GM12873 (cell line): ENCODE results near the gene NHS.

ENCODE experiments used
- TF ChIP-seq, protein P1 (sequence below): IDR thresholded peaks from 2 replicates; pipeline ENCODE4 v1.5.1; 2012; ENCODE audit warnings: low read depth, mild to moderate bottlenecking, moderate library complexity, low read length, control low read depth; ENCODE audit not compliant: insufficient read depth; ENCODE audit errors: missing control alignments

NHS gene

GRCh38 chrX:17737710-17737985, 362.6 kb downstream of the NHS start:
- TF ChIP-seq, protein P1, sequence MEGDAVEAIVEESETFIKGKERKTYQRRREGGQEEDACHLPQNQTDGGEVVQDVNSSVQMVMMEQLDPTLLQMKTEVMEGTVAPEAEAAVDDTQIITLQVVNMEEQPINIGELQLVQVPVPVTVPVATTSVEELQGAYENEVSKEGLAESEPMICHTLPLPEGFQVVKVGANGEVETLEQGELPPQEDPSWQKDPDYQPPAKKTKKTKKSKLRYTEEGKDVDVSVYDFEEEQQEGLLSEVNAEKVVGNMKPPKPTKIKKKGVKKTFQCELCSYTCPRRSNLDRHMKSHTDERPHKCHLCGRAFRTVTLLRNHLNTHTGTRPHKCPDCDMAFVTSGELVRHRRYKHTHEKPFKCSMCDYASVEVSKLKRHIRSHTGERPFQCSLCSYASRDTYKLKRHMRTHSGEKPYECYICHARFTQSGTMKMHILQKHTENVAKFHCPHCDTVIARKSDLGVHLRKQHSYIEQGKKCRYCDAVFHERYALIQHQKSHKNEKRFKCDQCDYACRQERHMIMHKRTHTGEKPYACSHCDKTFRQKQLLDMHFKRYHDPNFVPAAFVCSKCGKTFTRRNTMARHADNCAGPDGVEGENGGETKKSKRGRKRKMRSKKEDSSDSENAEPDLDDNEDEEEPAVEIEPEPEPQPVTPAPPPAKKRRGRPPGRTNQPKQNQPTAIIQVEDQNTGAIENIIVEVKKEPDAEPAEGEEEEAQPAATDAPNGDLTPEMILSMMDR, result no peak

DNA sequence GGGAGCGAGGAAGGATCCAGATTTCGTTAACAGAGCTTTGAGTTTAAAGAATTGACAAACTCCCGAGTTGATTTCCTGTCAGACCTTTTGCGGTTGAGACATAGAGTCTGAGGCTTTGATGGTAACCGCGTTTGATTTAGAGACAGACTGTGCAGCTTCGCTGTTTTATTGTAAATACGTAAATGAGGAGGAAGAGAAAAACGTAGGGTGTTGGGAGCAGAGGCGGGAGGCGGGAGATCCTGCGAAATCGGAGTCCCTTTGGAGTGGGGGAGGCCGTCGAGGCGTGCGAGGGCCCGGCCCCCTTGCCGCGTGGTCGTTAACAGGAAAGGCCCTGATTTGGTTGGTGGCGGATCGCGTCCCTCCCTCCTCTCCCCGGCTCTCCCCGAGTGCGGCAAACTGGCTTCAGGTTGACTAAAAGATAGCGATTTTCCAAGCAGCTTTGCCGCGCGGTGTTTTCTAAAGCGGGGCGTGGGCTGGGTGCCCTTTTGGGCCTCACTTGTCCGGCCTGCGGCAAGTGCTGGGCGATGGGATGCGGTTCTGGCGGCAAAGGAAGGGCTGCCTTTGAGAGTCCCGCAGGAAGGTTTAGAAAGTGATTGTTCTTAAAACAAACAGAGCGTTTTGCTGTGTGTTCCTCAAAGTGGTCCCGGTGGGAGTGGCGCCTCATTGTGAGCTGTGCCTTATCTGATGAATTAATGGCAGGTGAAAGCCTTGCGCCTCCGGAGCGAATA, 363.1 kb downstream of the NHS start:
- TF ChIP-seq, protein P1, result no peak

DNA sequence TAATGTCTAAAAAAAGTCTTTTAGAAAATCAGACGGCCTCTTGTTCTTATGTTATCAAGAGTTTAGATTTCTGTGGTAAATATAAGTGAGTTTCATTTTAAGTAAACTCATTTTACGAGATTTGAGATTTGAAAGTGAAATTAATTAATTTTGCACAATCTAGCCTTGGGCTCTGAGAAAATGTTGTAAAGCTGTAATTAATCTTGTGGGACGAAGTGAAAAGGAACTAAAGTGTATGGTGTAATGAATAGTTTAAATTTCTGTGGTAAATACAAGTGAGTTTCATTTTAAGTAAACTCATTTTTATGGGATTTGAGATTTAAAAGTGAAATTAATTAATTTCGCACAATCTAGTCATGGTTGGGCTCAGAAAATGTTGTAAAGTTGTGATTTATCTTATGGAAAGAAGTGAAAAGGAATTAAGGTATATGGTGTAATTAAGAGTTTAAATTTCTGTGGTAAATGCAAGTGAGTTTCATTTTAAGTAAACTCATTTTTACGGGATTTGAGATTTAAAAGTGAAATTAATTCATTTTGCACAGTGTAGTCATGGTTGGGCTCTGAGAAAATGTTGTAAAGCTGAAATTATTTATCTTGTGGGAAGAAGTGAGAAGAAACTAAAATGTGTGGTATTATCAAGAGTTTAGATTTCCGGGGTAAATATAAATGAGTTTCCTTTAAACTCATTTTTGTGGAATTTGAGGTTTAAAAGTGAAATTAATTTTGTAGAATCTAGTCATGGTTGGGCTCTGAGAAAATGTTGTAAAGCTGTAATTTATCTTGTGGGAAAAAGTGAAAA, 363.9 kb downstream of the NHS start:
- TF ChIP-seq, protein P1, result no peak

DNA sequence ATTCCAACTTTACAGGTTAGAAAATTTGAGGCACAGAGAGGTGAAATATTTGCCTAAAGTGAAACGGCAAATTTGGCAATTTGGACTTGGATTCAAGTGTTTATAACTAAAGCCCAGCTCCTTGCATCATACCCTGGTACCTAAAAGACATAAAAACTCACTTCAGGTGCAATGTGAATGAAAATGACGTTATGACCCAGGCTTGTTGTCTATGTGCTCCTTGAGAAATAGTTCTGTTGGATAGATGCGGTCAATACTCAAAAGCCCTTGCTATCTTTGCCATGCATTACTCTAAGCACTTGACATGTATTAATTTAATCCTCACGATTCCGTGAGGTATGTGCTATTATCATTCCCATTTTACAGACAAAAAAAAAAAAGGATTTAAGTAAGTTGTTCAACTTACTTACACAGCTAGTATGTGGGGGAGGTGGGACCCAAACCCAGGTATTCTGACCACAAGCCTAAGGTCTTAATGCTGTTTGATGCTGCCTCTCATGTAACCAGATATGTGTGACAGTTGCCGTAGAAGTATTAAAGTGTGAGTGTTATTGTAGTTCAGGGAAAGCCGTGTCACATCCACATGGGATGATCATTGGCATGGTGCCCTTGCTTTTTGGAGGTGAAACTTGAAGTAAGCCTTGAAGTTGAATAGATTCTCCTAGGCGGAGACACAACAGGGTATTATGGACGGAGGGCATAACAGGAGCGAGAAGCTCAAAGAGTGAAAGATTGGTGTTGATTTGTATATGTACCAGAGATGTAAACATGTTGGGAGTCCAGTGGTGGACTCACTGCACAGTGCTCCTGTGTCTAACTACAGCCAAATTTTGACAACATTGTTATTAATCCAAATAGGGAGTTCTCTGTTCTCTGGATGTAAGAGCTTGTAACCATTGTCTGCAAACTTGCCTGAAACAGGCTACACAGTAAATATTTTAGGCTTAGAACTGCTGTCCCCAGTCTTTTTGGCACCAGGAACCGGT, 365.4 kb downstream of the NHS start:
- TF ChIP-seq, protein P1, result no peak

DNA sequence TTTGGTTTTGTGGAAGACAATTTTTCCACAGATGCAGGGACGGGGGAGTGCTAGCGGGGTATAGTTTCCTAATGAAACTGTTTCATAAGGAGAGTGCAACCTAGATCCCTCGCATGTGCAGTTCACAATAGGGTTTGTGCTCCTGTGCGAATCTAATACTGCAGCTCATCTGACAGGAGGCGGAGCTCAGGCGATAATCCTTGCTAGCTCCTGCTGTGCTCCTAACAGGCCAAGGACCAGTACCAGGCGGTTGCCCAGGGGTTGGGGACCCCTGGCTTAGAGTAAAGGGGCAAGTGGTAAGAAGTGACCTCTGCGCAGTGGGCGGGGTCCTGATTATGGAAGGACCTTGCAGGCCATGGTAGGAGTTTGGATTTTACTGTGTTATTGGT, 366.1 kb downstream of the NHS start:
- TF ChIP-seq, protein P1, result no peak

DNA sequence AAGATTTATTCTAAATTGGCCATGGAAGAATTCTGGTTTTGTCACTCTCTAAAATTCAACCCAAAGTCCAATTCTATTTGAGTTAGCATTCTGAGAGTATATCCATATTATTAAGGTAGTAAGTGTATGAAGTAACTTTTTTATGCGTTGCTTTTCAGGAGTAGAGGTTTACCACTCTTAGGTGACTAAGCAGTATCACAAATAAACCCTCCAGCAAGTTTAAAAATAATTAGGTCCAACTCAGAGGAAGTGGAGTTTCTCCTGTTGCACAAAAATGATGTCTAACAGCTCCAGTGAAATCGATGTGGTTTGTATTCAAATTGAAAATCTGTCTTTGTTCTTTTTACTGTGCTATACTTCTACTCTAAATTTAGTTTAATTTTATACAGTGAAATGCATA, 368.9 kb downstream of the NHS start:
- TF ChIP-seq, protein P1, result no peak
